Activated CD4-positive, alpha-beta T cell treated with anti-CD3 and anti-CD28 coated beads, Interleukin-2, Interleukin-6, amounts not matched to agents 100 ng/mL and 50 ng/mL, durations not matched to agents 16 hours and 8 hours (primary cell): ENCODE results near the gene SKIC2.
"Not testable (repeated sequence)": the region's sequence is repeated elsewhere in the genome, so short reads cannot be mapped to it uniquely, and the experiment has no call there.

Experiments used
- DNase-seq: peaks from one replicate; pipeline ENCODE4 v3.0.0-alpha.2; 2020

The SKIC2 gene

DNA sequence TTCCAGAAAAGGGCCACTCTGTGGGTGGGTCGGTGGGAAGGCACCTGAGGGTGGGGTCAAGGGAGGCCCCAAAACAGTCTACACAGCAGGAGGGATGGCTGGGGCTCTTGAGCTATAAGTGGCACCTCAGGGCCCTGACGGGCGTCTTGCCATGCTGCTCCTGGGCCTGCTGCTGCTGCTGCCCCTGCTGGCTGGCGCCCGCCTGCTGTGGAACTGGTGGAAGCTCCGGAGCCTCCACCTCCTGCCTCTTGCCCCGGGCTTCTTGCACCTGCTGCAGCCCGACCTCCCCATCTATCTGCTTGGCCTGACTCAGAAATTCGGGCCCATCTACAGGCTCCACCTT lies 46.5 kb downstream of the SKIC2 start:
- DNase-seq = not testable (repeated sequence)

- DNase-seq = not testable (repeated sequence)
Observed at GRCh38 chr6:32005991-32006529, 47.1 kb downstream of the SKIC2 start.

GRCh38 chr6:32007086-32007485 lies 48.1 kb downstream of the SKIC2 start:
- DNase-seq = not testable (repeated sequence)

DNA sequence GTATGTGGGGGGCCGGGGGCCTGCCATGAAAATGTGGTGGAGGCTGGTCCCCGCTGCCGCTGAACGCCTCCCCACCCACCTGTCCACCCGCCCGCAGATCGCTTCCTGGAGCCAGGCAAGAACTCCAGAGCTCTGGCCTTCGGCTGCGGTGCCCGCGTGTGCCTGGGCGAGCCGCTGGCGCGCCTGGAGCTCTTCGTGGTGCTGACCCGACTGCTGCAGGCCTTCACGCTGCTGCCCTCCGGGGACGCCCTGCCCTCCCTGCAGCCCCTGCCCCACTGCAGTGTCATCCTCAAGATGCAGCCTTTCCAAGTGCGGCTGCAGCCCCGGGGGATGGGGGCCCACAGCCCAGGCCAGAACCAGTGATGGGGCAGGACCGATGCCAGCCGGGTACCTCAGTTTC lies 49.1 kb downstream of the SKIC2 start:
- not testable (repeated sequence) for DNase-seq

- not testable (repeated sequence) for DNase-seq
Observed at GRCh38 chr6:32008616-32009015, 49.6 kb downstream of the SKIC2 start.

DNA sequence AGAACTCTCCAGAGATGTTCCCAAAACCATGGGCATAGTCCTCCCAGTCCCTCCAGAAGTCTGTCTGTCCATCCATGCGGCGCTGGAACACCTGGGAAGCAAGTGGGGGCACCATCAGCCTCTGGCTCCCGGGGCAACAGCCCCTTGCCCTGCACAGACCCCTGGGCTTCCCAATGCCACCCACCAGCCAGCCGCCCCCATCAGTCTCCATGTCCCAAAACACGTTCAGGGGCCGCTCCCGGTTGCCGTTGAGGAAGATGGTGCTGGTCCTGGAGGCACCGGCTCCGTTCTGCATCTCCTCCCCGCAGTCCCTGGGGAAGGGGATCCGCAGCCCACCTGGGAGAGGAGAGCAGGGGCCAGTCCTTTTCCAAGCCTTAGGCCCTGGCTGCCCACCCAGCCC lies 50.6 kb downstream of the SKIC2 start:
- DNase-seq = not testable (repeated sequence)

DNA sequence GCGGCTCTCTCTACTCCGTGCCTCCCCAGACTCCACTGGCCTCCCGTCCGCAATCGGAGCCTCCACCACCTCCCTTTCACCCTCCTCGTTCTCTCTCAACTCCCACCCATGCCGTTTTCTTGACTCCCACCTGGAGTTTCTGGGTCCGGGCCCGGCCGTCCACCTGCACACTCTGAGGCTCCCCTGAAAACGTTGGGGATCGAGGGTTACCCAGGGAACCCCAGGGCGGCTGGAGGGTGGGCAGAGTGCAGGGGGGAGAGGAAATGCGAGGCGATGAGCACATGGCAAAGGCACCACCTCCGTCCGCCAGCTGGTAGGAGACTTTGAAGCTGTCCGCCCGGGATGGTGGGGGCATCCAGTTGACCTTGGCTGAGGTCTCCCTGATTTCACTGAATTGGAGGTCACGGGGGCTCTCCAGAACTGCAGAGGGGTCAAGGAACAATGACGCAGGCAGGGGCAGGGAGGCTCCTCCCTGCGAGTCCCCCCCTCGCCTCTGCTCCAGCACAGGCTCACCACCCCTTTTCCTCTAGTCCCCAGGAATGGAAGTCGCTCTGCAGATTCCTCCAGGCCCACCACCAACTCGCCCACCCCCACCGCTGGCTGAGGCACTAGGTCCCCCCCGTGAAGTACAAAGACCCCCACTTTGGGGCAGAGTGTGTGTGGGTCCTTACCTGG lies 52.0 kb downstream of the SKIC2 start:
- DNase-seq = not testable (repeated sequence)

- not testable (repeated sequence) for DNase-seq
Observed at GRCh38 chr6:32012941-32013617, 54.1 kb downstream of the SKIC2 start.

DNA sequence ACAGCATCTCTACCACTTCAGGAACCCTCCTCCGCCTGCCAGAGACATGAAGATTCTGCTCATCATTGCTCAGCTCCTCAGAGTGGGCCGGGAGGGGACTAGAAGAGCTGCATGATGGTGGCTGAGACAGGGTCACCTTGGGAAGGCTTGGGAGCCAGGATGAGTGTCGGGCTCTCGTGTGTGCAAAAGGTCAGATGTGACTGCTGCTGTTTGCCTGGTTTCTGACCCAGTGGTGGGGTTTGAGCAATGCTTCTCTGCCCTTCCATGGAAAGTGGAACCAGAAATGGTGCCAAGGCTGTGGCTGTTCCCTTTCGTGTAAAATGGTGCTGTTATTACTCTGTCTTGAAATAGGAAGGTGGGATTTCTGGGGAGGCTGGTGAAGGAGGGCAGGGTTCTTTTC lies 54.8 kb downstream of the SKIC2 start:
- DNase-seq = not testable (repeated sequence)

DNA sequence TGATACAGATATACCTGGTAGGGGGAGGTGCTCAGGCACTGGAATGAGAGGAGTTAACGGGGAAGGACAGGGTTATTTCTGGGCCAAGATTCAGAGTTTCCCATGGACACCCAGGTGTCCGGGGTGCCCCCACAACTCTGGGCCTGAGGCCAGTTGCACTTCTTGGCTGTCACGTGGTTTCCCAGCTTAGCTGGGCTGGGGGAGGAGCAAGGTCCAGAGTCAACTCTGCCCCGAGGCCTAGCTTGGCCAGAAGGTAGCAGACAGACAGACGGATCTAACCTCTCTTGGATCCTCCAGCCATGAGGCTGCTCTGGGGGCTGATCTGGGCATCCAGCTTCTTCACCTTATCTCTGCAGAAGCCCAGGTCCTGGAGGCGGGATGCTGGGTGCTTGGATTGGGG lies 55.6 kb downstream of the SKIC2 start, which contains the start of gene C4B:
TSS of gene C4B (plus strand) at position 249 of the 400 bp plus-strand sequence. CDS start at position 300, 51 bp downstream.
- DNase-seq = not testable (repeated sequence)
